ENCODE results near the gene SUFU. TPM values are rescaled to one million over a fixed set of nuclear protein-coding genes. Genes with fewer than 3 reads are reported as not detected.

The SUFU gene
- total and polyA plus RNA-seq, 8 donors = 0.29 to 26.3 (median 3.7) TPM

- intact Hi-C loops (cut with DNase I; ENCODE audit: low total_unique reads) = no loop called here
- DNase-seq = no peak
- H3K4me1 ChIP-seq = peaks cover 33 to 72% (median 68%) of the 10 kb centered on the region in 4 donors
- H3K27me3 ChIP-seq = no peaks in the 10 kb centered on the region
- TF ChIP-seq POLR2AphosphoS5 (IDR thresholded peaks at IDR 0.05) (no peak), EP300 (IDR thresholded peaks at IDR 0.05) (no peak), POLR2A (IDR thresholded peaks at IDR 0.05) (no peak)
- TF ChIP-seq, protein P1, sequence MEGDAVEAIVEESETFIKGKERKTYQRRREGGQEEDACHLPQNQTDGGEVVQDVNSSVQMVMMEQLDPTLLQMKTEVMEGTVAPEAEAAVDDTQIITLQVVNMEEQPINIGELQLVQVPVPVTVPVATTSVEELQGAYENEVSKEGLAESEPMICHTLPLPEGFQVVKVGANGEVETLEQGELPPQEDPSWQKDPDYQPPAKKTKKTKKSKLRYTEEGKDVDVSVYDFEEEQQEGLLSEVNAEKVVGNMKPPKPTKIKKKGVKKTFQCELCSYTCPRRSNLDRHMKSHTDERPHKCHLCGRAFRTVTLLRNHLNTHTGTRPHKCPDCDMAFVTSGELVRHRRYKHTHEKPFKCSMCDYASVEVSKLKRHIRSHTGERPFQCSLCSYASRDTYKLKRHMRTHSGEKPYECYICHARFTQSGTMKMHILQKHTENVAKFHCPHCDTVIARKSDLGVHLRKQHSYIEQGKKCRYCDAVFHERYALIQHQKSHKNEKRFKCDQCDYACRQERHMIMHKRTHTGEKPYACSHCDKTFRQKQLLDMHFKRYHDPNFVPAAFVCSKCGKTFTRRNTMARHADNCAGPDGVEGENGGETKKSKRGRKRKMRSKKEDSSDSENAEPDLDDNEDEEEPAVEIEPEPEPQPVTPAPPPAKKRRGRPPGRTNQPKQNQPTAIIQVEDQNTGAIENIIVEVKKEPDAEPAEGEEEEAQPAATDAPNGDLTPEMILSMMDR (IDR thresholded peaks at IDR 0.05) = no peak
- peak overlapping the region; percentile 29 to 79 (median 71) for H3K27ac ChIP-seq
- H3K9me3 ChIP-seq = no peaks in the 10 kb centered on the region
- H3K4me3 ChIP-seq = no peak overlapping the region
- H3K36me3 ChIP-seq = peaks cover 0 to 5% (median 3%) of the 10 kb centered on the region in 4 donors
- WGBS, 5 donors = 71 to 79% (median 75%) methylated on average over 8 to 9 of the region's 9 CpGs
Observed at GRCh38 chr10:102676534-102677315, 173.0 kb downstream of the SUFU start.

GRCh38 chr10:102677331-102678067 is 173.7 kb downstream of the SUFU start:
- 57 to 65% (median 62%) methylated on average over 9 of the region's 9 CpGs for WGBS, 5 donors
- Histone ChIP-seq H3K27me3 (no peaks in the 10 kb centered on the region), H3K36me3 (peaks cover 0 to 13% (median 8%) of the 10 kb centered on the region in 4 donors), H3K4me1 (peaks cover 33 to 69% (median 66%) of the 10 kb centered on the region in 4 donors), H3K9me3 (no peaks in the 10 kb centered on the region), H3K4me3 (no peak overlapping the region), H3K27ac (peak overlapping the region in 4 of 5 donors; percentile 29 to 79 (median 74))
- intact Hi-C loops (cut with DNase I; ENCODE audit: low total_unique reads) = no loop called here
- TF ChIP-seq, protein P1 (IDR thresholded peaks at IDR 0.05) = no peak
- TF ChIP-seq POLR2A (IDR thresholded peaks at IDR 0.05) (no peak), EP300 (IDR thresholded peaks at IDR 0.05) (no peak), POLR2AphosphoS5 (IDR thresholded peaks at IDR 0.05) (no peak)
- DNase-seq = no peak

- intact Hi-C loops (cut with DNase I; ENCODE audit: low total_unique reads) = no loop called here
- no peak overlapping the region for H3K4me3 ChIP-seq
- no peak for DNase-seq
- H3K27me3 ChIP-seq = no peaks in the 10 kb centered on the region
- no peaks in the 10 kb centered on the region for H3K9me3 ChIP-seq
- H3K36me3 ChIP-seq = peaks cover 0 to 18% (median 8%) of the 10 kb centered on the region in 4 donors
- H3K4me1 ChIP-seq = peaks cover 33 to 64% (median 63%) of the 10 kb centered on the region in 4 donors
- WGBS, 5 donors = 64 to 78% (median 72%) methylated on average over 9 of the region's 9 CpGs
- TF ChIP-seq POLR2AphosphoS5 (IDR thresholded peaks at IDR 0.05) (no peak), EP300 (IDR thresholded peaks at IDR 0.05) (no peak), POLR2A (IDR thresholded peaks at IDR 0.05) (no peak)
- TF ChIP-seq, protein P1 (IDR thresholded peaks at IDR 0.05) = no peak
- H3K27ac ChIP-seq = peak overlapping the region in 2 of 5 donors; percentile 51 to 71
Observed at GRCh38 chr10:102678068-102678400, 174.3 kb downstream of the SUFU start.

GRCh38 chr10:102678842-102679289 is 175.1 kb downstream of the SUFU start:
- peaks cover 26 to 56% (median 55%) of the 10 kb centered on the region in 4 donors for H3K4me1 ChIP-seq
- H3K27ac ChIP-seq = peak overlapping the region in 4 of 5 donors; percentile 36 to 51 (median 39)
- intact Hi-C loops (cut with DNase I; ENCODE audit: low total_unique reads) = no loop called here
- H3K36me3 ChIP-seq = peaks cover 0 to 25% (median 9%) of the 10 kb centered on the region in 4 donors
- WGBS, 5 donors = 10 to 14% (median 13%) methylated on average over 5 to 9 of the region's 9 CpGs
- TF ChIP-seq, protein P1 (IDR thresholded peaks at IDR 0.05) = peak in 5 of 7 experiments; percentile 21 to 60 (median 44)
- TF ChIP-seq EP300 (IDR thresholded peaks at IDR 0.05) = no peak
- no peaks in the 10 kb centered on the region for H3K27me3 ChIP-seq
- H3K9me3 ChIP-seq = no peaks in the 10 kb centered on the region
- peak; percentile 78 to 85 for DNase-seq
- peak overlapping the region in 1 of 4 donors; percentile 8 for H3K4me3 ChIP-seq

Measured in stomach (tissue), 9 donors.